Naive B cell (primary cell): ENCODE measurements around the gene RCBTB2. TPM values are rescaled to one million over a fixed set of nuclear protein-coding genes. Genes with fewer than 3 reads are reported as not detected.
A peak's percentile ranks its signal among the peaks of the same experiment; 100 is the strongest.

Source experiments
- ATAC-seq, 2 donors: fragments of 150-1000 bp; cut with Tn5 transposase; 2 replicates each; pipeline ENCODE4 v1.10.0; 2021; ENCODE audit warnings: low read depth in 2 of 2, mild to moderate bottlenecking in 2 of 2, moderate library complexity in 2 of 2
- DNase-seq: peaks from one replicate; pipeline ENCODE4 v3.0.0; 2022
- H3K27ac Mint-ChIP-seq, 6 donors: one replicate each; pipeline ENCODE4 v1.8.0; 2020 to 2022; ENCODE audit warnings: mild to moderate bottlenecking in 6 of 6, mixed read lengths in 6 of 6, moderate library complexity in 5 of 6, inconsistent platforms in 2 of 6
- H3K27me3 Mint-ChIP-seq, 3 donors: one replicate each; pipeline ENCODE4 v1.8.0; 2021 to 2022; ENCODE audit warnings: mixed read lengths in 3 of 3, mild to moderate bottlenecking in 1 of 3
- H3K36me3 Mint-ChIP-seq, 2 donors: one replicate each; pipeline ENCODE4 v1.8.0; 2020 to 2022; ENCODE audit warnings: mixed read lengths in 2 of 2, inconsistent platforms in 1 of 2, mild to moderate bottlenecking in 1 of 2
- H3K4me1 Mint-ChIP-seq, 3 donors: one replicate each; pipeline ENCODE4 v1.8.0; 2020 to 2022; ENCODE audit warnings: mixed read lengths in 3 of 3, inconsistent platforms in 1 of 3, mild to moderate bottlenecking in 1 of 3, moderate library complexity in 1 of 3
- H3K4me3 Mint-ChIP-seq, 8 donors: one replicate each; pipeline ENCODE4 v1.8.0; 2020 to 2022; ENCODE audit warnings: mild to moderate bottlenecking in 8 of 8, mixed read lengths in 8 of 8, moderate library complexity in 8 of 8, inconsistent platforms in 2 of 8
- H3K9me3 Mint-ChIP-seq, 7 donors: one replicate each; pipeline ENCODE4 v1.8.0; 2020 to 2022; ENCODE audit warnings: mixed read lengths in 7 of 7, mild to moderate bottlenecking in 5 of 7, inconsistent platforms in 2 of 7, moderate library complexity in 1 of 7
- polyA plus RNA-seq, 6 donors: library from polyadenylated mRNA; unstranded; fragments of 300-500 nt; fragmentation: Illumina TruSeq; gene quantifications; one replicate each; pipeline ENCODE4 v1.2.3, GENCODE V29; 2021; ENCODE audit warnings: low read depth in 6 of 6

The RCBTB2 gene
- polyA plus RNA-seq, 6 donors from 2014 or later = 2.0 to 4.2 (median 2.1) TPM; not detected in 1

- H3K27ac Mint-ChIP-seq = peak overlapping the region in 2 of 6 donors; percentile 17 to 85
- H3K4me1 Mint-ChIP-seq = peaks cover 31 to 53% (median 36%) of the 10 kb centered on the region in 3 donors
- ATAC-seq (no peak), DNase-seq (no peak)
- H3K36me3 Mint-ChIP-seq = peaks cover 0 to 5% of the 10 kb centered on the region in 2 donors
- peak overlapping the region in 3 of 8 donors; percentile 1 to 82 (median 37) for H3K4me3 Mint-ChIP-seq
- peaks cover 36 to 53% (median 47%) of the 10 kb centered on the region in 3 donors for H3K27me3 Mint-ChIP-seq
- H3K9me3 Mint-ChIP-seq = no peaks in the 10 kb centered on the region
Observed at GRCh38 chr13:48507021-48507420, 25.9 kb downstream of the RCBTB2 start.

GRCh38 chr13:48506092-48506701 lies 26.7 kb downstream of the RCBTB2 start:
- H3K4me1 Mint-ChIP-seq = peaks cover 36 to 60% (median 36%) of the 10 kb centered on the region in 3 donors
- DNase-seq (no peak), ATAC-seq (peak; percentile 9 to 10)
- peaks cover 36 to 46% (median 44%) of the 10 kb centered on the region in 3 donors for H3K27me3 Mint-ChIP-seq
- peak overlapping the region; percentile 19 to 90 (median 75) for H3K4me3 Mint-ChIP-seq
- H3K27ac Mint-ChIP-seq = peak overlapping the region; percentile 16 to 91 (median 86)
- H3K36me3 Mint-ChIP-seq = no peaks in the 10 kb centered on the region
- H3K9me3 Mint-ChIP-seq = no peaks in the 10 kb centered on the region

GRCh38 chr13:48505597-48506091 lies 27.2 kb downstream of the RCBTB2 start:
- H3K4me1 Mint-ChIP-seq = peaks cover 42 to 66% (median 42%) of the 10 kb centered on the region in 3 donors
- H3K36me3 Mint-ChIP-seq = no peaks in the 10 kb centered on the region
- peak overlapping the region; percentile 74 to 91 (median 88) for H3K27ac Mint-ChIP-seq
- DNase-seq (peak; percentile 83), ATAC-seq (peak; percentile 94 to 96)
- H3K9me3 Mint-ChIP-seq = no peaks in the 10 kb centered on the region
- H3K4me3 Mint-ChIP-seq = peak overlapping the region; percentile 19 to 90 (median 78)
- H3K27me3 Mint-ChIP-seq = peaks cover 36 to 50% (median 49%) of the 10 kb centered on the region in 3 donors

- DNase-seq = no peak
- no peak for ATAC-seq
- H3K4me1 Mint-ChIP-seq = peaks cover 43 to 72% (median 48%) of the 10 kb centered on the region in 3 donors
- H3K27me3 Mint-ChIP-seq = peaks cover 36 to 50% (median 46%) of the 10 kb centered on the region in 3 donors
- H3K36me3 Mint-ChIP-seq = no peaks in the 10 kb centered on the region
- peak overlapping the region; percentile 19 to 90 (median 78) for H3K4me3 Mint-ChIP-seq
- peak overlapping the region in 5 of 6 donors; percentile 74 to 91 (median 87) for H3K27ac Mint-ChIP-seq
- H3K9me3 Mint-ChIP-seq = no peaks in the 10 kb centered on the region
Observed at GRCh38 chr13:48505012-48505411, 27.9 kb downstream of the RCBTB2 start.

- Mint-ChIP-seq H3K9me3 (no peaks in the 10 kb centered on the region), H3K36me3 (no peaks in the 10 kb centered on the region)
Observed at GRCh38 chr13:48504606-48505005, 28.3 kb downstream of the RCBTB2 start.

GRCh38 chr13:48502601-48503319 lies 30.1 kb downstream of the RCBTB2 start:
- DNase-seq = no peak
- H3K36me3 Mint-ChIP-seq = no peaks in the 10 kb centered on the region
- H3K9me3 Mint-ChIP-seq = no peaks in the 10 kb centered on the region
- no peak for ATAC-seq
- peaks cover 47 to 67% (median 58%) of the 10 kb centered on the region in 3 donors for H3K4me1 Mint-ChIP-seq
- H3K27ac Mint-ChIP-seq = no peak overlapping the region
- no peak overlapping the region for H3K4me3 Mint-ChIP-seq
- peaks cover 48 to 65% (median 55%) of the 10 kb centered on the region in 3 donors for H3K27me3 Mint-ChIP-seq

More at GRCh38 chr13:48504606-48505005, 28.3 kb downstream of the RCBTB2 start:
- Mint-ChIP-seq H3K4me1 (peaks cover 43 to 73% (median 48%) of the 10 kb centered on the region in 3 donors), H3K27ac (peak overlapping the region in 3 of 6 donors; percentile 27 to 85 (median 61)), H3K27me3 (peaks cover 36 to 50% (median 43%) of the 10 kb centered on the region in 3 donors), H3K4me3 (peak overlapping the region in 3 of 8 donors; percentile 40 to 65 (median 59))
- DNase-seq (no peak), ATAC-seq (no peak)

GRCh38 chr13:48501705-48502104 lies 31.2 kb downstream of the RCBTB2 start:
- no peaks in the 10 kb centered on the region for H3K36me3 Mint-ChIP-seq
- H3K4me1 Mint-ChIP-seq = peaks cover 48 to 61% (median 58%) of the 10 kb centered on the region in 3 donors
- H3K4me3 Mint-ChIP-seq = no peak overlapping the region
- DNase-seq (no peak), ATAC-seq (no peak)
- peaks cover 46 to 61% (median 50%) of the 10 kb centered on the region in 3 donors for H3K27me3 Mint-ChIP-seq
- no peak overlapping the region for H3K27ac Mint-ChIP-seq
- no peaks in the 10 kb centered on the region for H3K9me3 Mint-ChIP-seq

- Mint-ChIP-seq H3K4me1 (peaks cover 40 to 55% (median 53%) of the 10 kb centered on the region in 3 donors), H3K27ac (peak overlapping the region in 1 of 6 donors; percentile 39), H3K4me3 (peak overlapping the region in 2 of 8 donors; percentile 6 to 33), H3K36me3 (no peaks in the 10 kb centered on the region), H3K9me3 (no peaks in the 10 kb centered on the region), H3K27me3 (peaks cover 41 to 53% (median 42%) of the 10 kb centered on the region in 3 donors)
- ATAC-seq = peak; percentile 69 to 72
- peak; percentile 47 for DNase-seq
Observed at GRCh38 chr13:48500652-48501197, 32.2 kb downstream of the RCBTB2 start.

- Mint-ChIP-seq H3K4me3 (no peak overlapping the region), H3K4me1 (peaks cover 23 to 33% (median 29%) of the 10 kb centered on the region in 3 donors), H3K9me3 (no peaks in the 10 kb centered on the region), H3K27ac (no peak overlapping the region), H3K36me3 (no peaks in the 10 kb centered on the region), H3K27me3 (peaks cover 24 to 34% (median 24%) of the 10 kb centered on the region in 3 donors)
- no peak for DNase-seq
- ATAC-seq = no peak
Observed at GRCh38 chr13:48497669-48498068, 35.2 kb downstream of the RCBTB2 start.

GRCh38 chr13:48496271-48497161 lies 36.4 kb downstream of the RCBTB2 start:
- H3K4me3 Mint-ChIP-seq = no peak overlapping the region
- H3K4me1 Mint-ChIP-seq = peaks cover 21 to 33% (median 24%) of the 10 kb centered on the region in 3 donors
- H3K9me3 Mint-ChIP-seq = no peaks in the 10 kb centered on the region
- peak overlapping the region in 1 of 6 donors; percentile 42 for H3K27ac Mint-ChIP-seq
- ATAC-seq = no peak
- H3K27me3 Mint-ChIP-seq = peaks cover 23 to 29% (median 24%) of the 10 kb centered on the region in 3 donors
- no peaks in the 10 kb centered on the region for H3K36me3 Mint-ChIP-seq
- no peak for DNase-seq

GRCh38 chr13:48494874-48495273 lies 38.0 kb downstream of the RCBTB2 start:
- ATAC-seq = no peak
- H3K27ac Mint-ChIP-seq = no peak overlapping the region
- H3K4me3 Mint-ChIP-seq = no peak overlapping the region
- peaks cover 17 to 23% (median 21%) of the 10 kb centered on the region in 3 donors for H3K27me3 Mint-ChIP-seq
- peaks cover 13 to 21% (median 14%) of the 10 kb centered on the region in 3 donors for H3K4me1 Mint-ChIP-seq
- no peaks in the 10 kb centered on the region for H3K9me3 Mint-ChIP-seq
- DNase-seq = no peak
- no peaks in the 10 kb centered on the region for H3K36me3 Mint-ChIP-seq

- Mint-ChIP-seq H3K4me1 (peaks cover 14 to 24% (median 19%) of the 10 kb centered on the region in 3 donors), H3K36me3 (no peaks in the 10 kb centered on the region), H3K27me3 (peaks cover 9 to 14% (median 14%) of the 10 kb centered on the region in 3 donors), H3K27ac (no peak overlapping the region), H3K9me3 (no peaks in the 10 kb centered on the region), H3K4me3 (no peak overlapping the region)
- ATAC-seq (no peak), DNase-seq (no peak)
Observed at GRCh38 chr13:48493851-48494250, 39.0 kb downstream of the RCBTB2 start.
